ENCODE results near the gene ILDR2. TPM values are rescaled to one million over a fixed set of nuclear protein-coding genes. Genes with fewer than 3 reads are reported as not detected.

Gene ILDR2
- total and polyA plus RNA-seq, 2 experiments from 2014 or later = not detected

DNA sequence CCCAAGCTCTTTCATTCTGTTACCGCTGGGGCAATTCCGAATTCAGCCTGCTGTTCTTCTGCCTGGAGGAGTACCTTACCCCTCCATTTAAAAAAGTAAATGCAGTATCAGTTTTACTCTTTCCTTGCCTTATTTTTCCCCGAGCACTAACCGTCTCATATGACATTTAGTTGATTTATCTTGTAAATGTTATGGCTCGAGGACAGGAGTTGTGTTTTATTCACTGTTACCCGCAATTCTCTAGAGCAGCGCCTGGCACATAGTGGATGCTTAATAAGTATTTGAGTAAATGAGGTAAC, 98.9 kb downstream of the ILDR2 start:
- Histone ChIP-seq H3K9me3 (ENCODE audit: low read depth) (no peaks in the 10 kb centered on the region), H3K27ac (no peak overlapping the region), H3K36me3 (ENCODE audit: low read depth) (no peaks in the 10 kb centered on the region), H2AFZ (peak overlapping the region; percentile 93), H3K27me3 (replicated peaks; ENCODE audit: insufficient read depth) (no peaks in the 10 kb centered on the region), H3K9me2 (ENCODE audit: insufficient read depth) (no peaks in the 10 kb centered on the region), H3K4me3 (peak overlapping the region; percentile 79), H3K4me2 (ENCODE audit: unreplicated experiment) (peak overlapping the region; percentile 92), H3K79me2 (ENCODE audit: insufficient read depth) (peaks cover 41% of the 10 kb centered on the region), H4K20me1 (ENCODE audit: insufficient read depth) (no peaks in the 10 kb centered on the region), H3K4me1 (ENCODE audit: insufficient read depth) (peaks cover 8% of the 10 kb centered on the region; the same call in 1 of the 2 replicates), H3K9ac (peak overlapping the region; percentile 85), H3F3A (ENCODE audit: insufficient read depth) (peaks cover 5% of the 10 kb centered on the region; the same call in 1 of the 2 replicates)
- no peak for TF ChIP-seq EZH2 (IDR thresholded peaks at IDR 0.05; ENCODE audit: insufficient read depth, poor library complexity, severe bottlenecking)
- in situ Hi-C loops (cut with MboI) = no loop called here
- WGBS, 2 experiments (ENCODE audit: low coverage in 1 of 2, low lambda C conversion rate in 2 of 2, missing lambda C conversion rate in 2 of 2) = 0% methylated on average over 7 of the region's 7 CpGs
- no peak for DNase-seq

DNA sequence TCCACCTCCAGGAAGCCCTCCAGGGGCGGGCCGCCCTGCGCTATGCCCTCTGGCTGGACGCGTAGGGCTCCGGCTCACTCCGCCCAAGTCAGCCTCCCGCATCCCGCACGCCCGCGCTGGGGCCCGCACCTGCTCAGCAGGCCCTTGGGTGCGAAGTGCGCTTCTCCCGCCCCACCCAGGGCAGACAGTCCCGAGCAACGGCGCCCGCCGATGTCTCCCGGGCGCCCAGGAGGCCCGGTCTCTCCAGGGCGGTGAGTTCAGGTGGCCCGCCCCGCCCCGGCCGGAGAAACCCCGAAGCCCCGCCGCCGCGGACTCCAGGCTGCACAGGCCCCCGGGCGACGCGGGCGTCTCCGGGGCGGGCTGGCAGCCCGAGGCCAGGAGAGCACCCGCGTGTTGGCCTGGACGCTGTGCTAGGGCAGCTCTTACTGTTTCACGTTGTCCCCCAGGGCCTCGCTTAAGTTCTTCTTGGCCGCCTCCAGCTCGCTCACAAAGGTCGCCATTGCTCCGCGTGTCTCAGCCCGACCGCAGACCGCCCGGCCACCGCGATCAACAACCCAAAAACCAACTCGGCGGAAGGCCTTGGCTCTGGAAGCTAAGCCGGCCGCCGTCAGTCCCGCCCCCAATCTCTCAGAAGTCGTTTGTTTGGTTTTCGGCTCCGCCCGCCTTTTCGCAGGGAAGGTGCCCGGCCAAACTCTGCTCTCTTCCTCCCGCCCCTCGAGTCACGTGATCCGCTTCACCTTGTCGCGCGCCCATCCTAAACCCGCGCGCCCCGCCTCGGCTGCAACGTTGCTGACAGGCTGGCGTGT, 99.4 kb downstream of the ILDR2 start, which contains the start of gene TADA1:
TADA1 (minus strand) TSS at position 531 of the 806 bp plus-strand sequence; CDS start at position 500, 31 bp downstream.
- Histone ChIP-seq H3K4me2 (ENCODE audit: unreplicated experiment) (peak within 1 kb of the TSS; percentile 92), H3K79me2 (ENCODE audit: insufficient read depth) (peaks cover 46% of the 10 kb centered on the region), H3K27ac (peak within 1 kb of the TSS; percentile 76), H3K9me2 (ENCODE audit: insufficient read depth) (no peaks in the 10 kb centered on the region), H2AFZ (peak within 1 kb of the TSS; percentile 93), H3K4me1 (ENCODE audit: insufficient read depth) (peaks cover 8% of the 10 kb centered on the region; the same call in 1 of the 2 replicates), H4K20me1 (ENCODE audit: insufficient read depth) (no peaks in the 10 kb centered on the region; the same call in 1 of the 2 replicates), H3K27me3 (replicated peaks; ENCODE audit: insufficient read depth) (no peaks in the 10 kb centered on the region), H3K9me3 (ENCODE audit: low read depth) (no peaks in the 10 kb centered on the region), H3K4me3 (peak within 1 kb of the TSS; percentile 79), H3F3A (ENCODE audit: insufficient read depth) (peaks cover 5% of the 10 kb centered on the region; the same call in 1 of the 2 replicates), H3K36me3 (ENCODE audit: low read depth) (no peaks in the 10 kb centered on the region), H3K9ac (peak within 1 kb of the TSS; percentile 85)
- in situ Hi-C loops (cut with MboI) = no loop called here
- WGBS, 2 experiments (ENCODE audit: low coverage in 1 of 2, low lambda C conversion rate in 2 of 2, missing lambda C conversion rate in 2 of 2) = 1 to 2% methylated on average over 52 to 54 of the region's 84 CpGs
- TF ChIP-seq EZH2 (IDR thresholded peaks at IDR 0.05; ENCODE audit: insufficient read depth, poor library complexity, severe bottlenecking) (no peak), EZH2phosphoT487 (IDR thresholded peaks at IDR 0.05; ENCODE audit: insufficient read depth, low read depth) (no peak)
- DNase-seq = peak; percentile 99

GRCh38 chr1:166875302-166875733, 100.0 kb downstream of the ILDR2 start:
- peaks cover 52% of the 10 kb centered on the region for H3K79me2 ChIP-seq (ENCODE audit: insufficient read depth)
- WGBS, 2 experiments (ENCODE audit: low coverage in 1 of 2, low lambda C conversion rate in 2 of 2, missing lambda C conversion rate in 2 of 2) = 22 to 24% methylated on average over 8 of the region's 8 CpGs

DNA sequence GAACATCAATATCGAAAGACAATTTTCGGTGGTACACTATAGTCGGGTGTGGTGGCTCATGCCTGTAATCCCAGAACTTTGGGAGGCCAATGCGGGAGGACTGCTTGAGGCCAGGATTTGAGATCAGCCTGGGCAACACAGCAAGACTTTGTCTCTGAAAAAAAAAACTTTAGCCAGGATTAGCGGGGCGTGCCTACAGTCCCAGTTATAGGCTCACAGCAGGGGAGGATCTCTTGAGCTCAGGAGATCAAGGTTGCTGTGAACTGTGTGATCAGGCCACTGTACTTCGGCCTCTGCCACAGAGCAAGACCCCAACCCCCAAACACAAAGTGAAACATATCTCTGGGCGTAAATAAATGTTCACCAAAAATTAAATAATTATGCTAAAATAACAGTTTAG, 100.9 kb downstream of the ILDR2 start:
- H3K4me1 ChIP-seq (ENCODE audit: insufficient read depth) = peaks cover 8% of the 10 kb centered on the region; the same call in 1 of the 2 replicates
- in situ Hi-C loops (cut with MboI) = no loop called here
- H3K27me3 ChIP-seq (replicated peaks; ENCODE audit: insufficient read depth) = no peaks in the 10 kb centered on the region
- H3K9me3 ChIP-seq (ENCODE audit: low read depth) = no peaks in the 10 kb centered on the region
- no peaks in the 10 kb centered on the region for H3K36me3 ChIP-seq (ENCODE audit: low read depth)
- no peak overlapping the region for H3K4me3 ChIP-seq
- H2AFZ ChIP-seq = no peak overlapping the region
- H3K9ac ChIP-seq = no peak overlapping the region
- peaks cover 5% of the 10 kb centered on the region; the same call in 1 of the 2 replicates for H3F3A ChIP-seq (ENCODE audit: insufficient read depth)
- TF ChIP-seq EZH2phosphoT487 (IDR thresholded peaks at IDR 0.05; ENCODE audit: insufficient read depth, low read depth) = no peak
- TF ChIP-seq EZH2 (IDR thresholded peaks at IDR 0.05; ENCODE audit: insufficient read depth, poor library complexity, severe bottlenecking) = no peak
- no peak overlapping the region for H3K27ac ChIP-seq
- no peaks in the 10 kb centered on the region; the same call in 1 of the 2 replicates for H4K20me1 ChIP-seq (ENCODE audit: insufficient read depth)
- H3K79me2 ChIP-seq (ENCODE audit: insufficient read depth) = peaks cover 58% of the 10 kb centered on the region
- H3K4me2 ChIP-seq (ENCODE audit: unreplicated experiment) = no peak overlapping the region
- 96 to 97% methylated on average over 8 of the region's 8 CpGs for WGBS, 2 experiments (ENCODE audit: low coverage in 1 of 2, low lambda C conversion rate in 2 of 2, missing lambda C conversion rate in 2 of 2)
- no peak for DNase-seq
- H3K9me2 ChIP-seq (ENCODE audit: insufficient read depth) = no peaks in the 10 kb centered on the region

More at GRCh38 chr1:166875302-166875733, 100.0 kb downstream of the ILDR2 start:
- Histone ChIP-seq H3K4me3 (peak overlapping the region; percentile 79), H4K20me1 (ENCODE audit: insufficient read depth) (no peaks in the 10 kb centered on the region; the same call in 1 of the 2 replicates), H3K9me2 (ENCODE audit: insufficient read depth) (no peaks in the 10 kb centered on the region), H2AFZ (peak overlapping the region; percentile 79), H3F3A (ENCODE audit: insufficient read depth) (peaks cover 5% of the 10 kb centered on the region; the same call in 1 of the 2 replicates), H3K9ac (peak overlapping the region; percentile 85), H3K27me3 (replicated peaks; ENCODE audit: insufficient read depth) (no peaks in the 10 kb centered on the region), H3K36me3 (ENCODE audit: low read depth) (no peaks in the 10 kb centered on the region), H3K27ac (peak overlapping the region; percentile 76), H3K4me1 (ENCODE audit: insufficient read depth) (peaks cover 8% of the 10 kb centered on the region; the same call in 1 of the 2 replicates), H3K9me3 (ENCODE audit: low read depth) (no peaks in the 10 kb centered on the region), H3K4me2 (ENCODE audit: unreplicated experiment) (peak overlapping the region; percentile 69)
- in situ Hi-C loops (cut with MboI) = no loop called here
- no peak for DNase-seq
- TF ChIP-seq EZH2 (IDR thresholded peaks at IDR 0.05; ENCODE audit: insufficient read depth, poor library complexity, severe bottlenecking) (no peak), EZH2phosphoT487 (IDR thresholded peaks at IDR 0.05; ENCODE audit: insufficient read depth, low read depth) (no peak)

All from GM23248 (cell line).